OCI-LY7 (cell line): ENCODE measurements around the gene PADI4. TPM values are rescaled to one million over a fixed set of nuclear protein-coding genes. Genes with fewer than 3 reads are reported as not detected.

Experiments used
- BruUV-seq: library from RNA; stranded (reverse); fragments of 400-500 nt; replicated peaks from 2 replicates; lab custom pipeline; 2021; lab: Mats Ljungman, UMichigan
- CTCF ChIA-PET: fragments of 300-600 bp; sonication (Branson Sonifier 250); formaldehyde crosslinking; loops from one replicate; lab custom pipeline; 2022; ENCODE audit warnings: antibody characterized with exemption; ENCODE audit not compliant: unreplicated experiment; lab: Charles Lee
- POLR2A ChIA-PET: fragments of 300-600 bp; sonication (Branson Sonifier 250); formaldehyde crosslinking; loops from one replicate; lab custom pipeline; 2022; ENCODE audit warnings: antibody characterized with exemption; lab: Charles Lee
- DNase-seq: peaks from one replicate; pipeline ENCODE4 v3.0.0-alpha.2; 2015; ENCODE audit warnings: low spot score
- H2AFZ ChIP-seq: fragments of 200-600 bp; sonication (generic), shearing (Covaris generic); 2 replicates; pipeline ENCODE4 v1.6.1; 2014; ENCODE audit warnings: mild to moderate bottlenecking, antibody characterized with exemption, low read length, moderate library complexity
- H3K27ac ChIP-seq: fragments of 200-600 bp; sonication (generic); 2 replicates; pipeline ENCODE4 v1.5.1; 2014; ENCODE audit warnings: mixed run types, low read depth, mild to moderate bottlenecking, moderate library complexity, low read length, inconsistent platforms; ENCODE audit not compliant: poor library complexity, severe bottlenecking
- H3K36me3 ChIP-seq: fragments of 200-600 bp; sonication (generic); 2 replicates; pipeline ENCODE4 v1.6.1; 2014; ENCODE audit warnings: mild to moderate bottlenecking, antibody characterized with exemption, low read length, moderate library complexity, mixed read lengths; ENCODE audit not compliant: insufficient read depth
- H3K4me1 ChIP-seq: fragments of 200-600 bp; sonication (generic); 2 replicates; pipeline ENCODE4 v1.5.1; 2014; ENCODE audit warnings: mild to moderate bottlenecking, low read length; ENCODE audit not compliant: insufficient read depth, poor library complexity, severe bottlenecking
- H3K4me2 ChIP-seq: fragments of 200-600 bp; sonication (generic); 2 replicates; pipeline ENCODE4 v1.6.1; 2014; ENCODE audit warnings: mild to moderate bottlenecking, low read length
- H3K4me3 ChIP-seq: fragments of 200-600 bp; sonication (generic); 2 replicates; pipeline ENCODE4 v1.5.1; 2014; ENCODE audit warnings: mild to moderate bottlenecking, low read depth, low read length; ENCODE audit not compliant: poor library complexity, severe bottlenecking
- H3K79me2 ChIP-seq: fragments of 200-600 bp; sonication (generic); 2 replicates; pipeline ENCODE4 v1.6.1; 2016; ENCODE audit warnings: low read depth, mild to moderate bottlenecking, low read length, moderate library complexity, mixed read lengths; ENCODE audit not compliant: insufficient read depth
- H3K9me2 ChIP-seq: fragments of 200-600 bp; sonication (generic); 2 replicates; pipeline ENCODE4 v1.6.1; 2016; ENCODE audit warnings: mild to moderate bottlenecking, low read length, mixed read lengths; ENCODE audit not compliant: insufficient read depth
- H3K9me3 ChIP-seq: fragments of 200-600 bp; sonication (generic); 2 replicates; pipeline ENCODE4 v1.6.1; 2014; ENCODE audit warnings: mild to moderate bottlenecking, mixed run types, low read length, mixed read lengths
- H4K20me1 ChIP-seq: fragments of 200-600 bp; sonication (generic); 2 replicates; pipeline ENCODE4 v1.6.1; 2014; ENCODE audit warnings: mild to moderate bottlenecking, antibody characterized with exemption, low read length, moderate library complexity, mixed read lengths; ENCODE audit not compliant: insufficient read depth
- CTCF ChIP-seq: fragments of 200-600 bp; sonication (generic); conservative IDR thresholded peaks from 2 replicates; pipeline ENCODE4 v1.5.1; 2014; ENCODE audit warnings: mild to moderate bottlenecking, antibody characterized with exemption, low read length, moderate library complexity, mixed read lengths
- EZH2phosphoT487 ChIP-seq: fragments of 200-600 bp; sonication (generic); IDR thresholded peaks from 2 replicates; pipeline ENCODE4 v1.6.1; 2018; ENCODE audit warnings: low read depth, borderline replicate concordance, mild to moderate bottlenecking, mixed run types, antibody characterized with exemption, low read length, moderate library complexity, mixed read lengths
- intact Hi-C: fragments of 100-400 bp; cut with micrococcal nuclease; formaldehyde crosslinking; loops from one replicate; pipeline ENCODE4 v1.10.0; 2022; ENCODE audit not compliant: unreplicated experiment
- total RNA-seq, 2 experiments: library from RNA; depleted of rRNA in 1 of 2; stranded (reverse); fragments of >200 nt in 1 of 2; shearing (Covaris generic) in 1 of 2; gene quantifications; 2 replicates each; pipeline ENCODE4 v1.2.3, GENCODE V29; 2014 to 2022

Gene PADI4
- total RNA-seq, 2 experiments from 2014 or later, result 0.19 TPM; not detected in 1

- no peaks in the 10 kb centered on the region for H4K20me1 ChIP-seq
- no TSS peak for BruUV-seq
- ChIA-PET CTCF (no interaction called here), POLR2A (no interaction called here)
- no peak within 1 kb of the TSS for H3K27ac ChIP-seq
- no peaks in the 10 kb centered on the region for H3K9me3 ChIP-seq
- no peaks in the 10 kb centered on the region for H3K79me2 ChIP-seq
- TF ChIP-seq EZH2phosphoT487 (no peak), CTCF (no peak)
- H3K4me2 ChIP-seq, result no peak within 1 kb of the TSS
- intact Hi-C loops, result no loop called here
- no peak within 1 kb of the TSS for H3K4me3 ChIP-seq
- no peaks in the 10 kb centered on the region for H3K36me3 ChIP-seq
- H3K4me1 ChIP-seq, result no peaks in the 10 kb centered on the region
- no peak within 1 kb of the TSS for H2AFZ ChIP-seq
- no peaks in the 10 kb centered on the region for H3K9me2 ChIP-seq
- DNase-seq, result no peak
Measured at GRCh38 chr1:17371896-17372295, 63.9 kb downstream of the PADI4 start, which contains the start of gene PADI6. Gene PADI6, plus strand, starts transcription at chr1:17372196. Its CDS starts 50 bp downstream, at chr1:17372246.

- H3K9me3 ChIP-seq, result no peaks in the 10 kb centered on the region
- DNase-seq, result no peak
- no peaks in the 10 kb centered on the region for H4K20me1 ChIP-seq
- H3K4me2 ChIP-seq, result no peak overlapping the region
- no peak overlapping the region for H2AFZ ChIP-seq
- no peak overlapping the region for H3K27ac ChIP-seq
- no peaks in the 10 kb centered on the region for H3K36me3 ChIP-seq
- no peaks in the 10 kb centered on the region for H3K79me2 ChIP-seq
- intact Hi-C loops, result no loop called here
- no peaks in the 10 kb centered on the region for H3K4me1 ChIP-seq
- TF ChIP-seq EZH2phosphoT487, result no peak
- TF ChIP-seq CTCF, result no peak
- no peaks in the 10 kb centered on the region for H3K9me2 ChIP-seq
- no TSS peak for BruUV-seq
- H3K4me3 ChIP-seq, result no peak overlapping the region
- ChIA-PET POLR2A (interaction anchor here (0.6 kb wide), 1 partner anchor 35 kb away, joined by 3 read pairs; no protein-coding TSS in a partner anchor), CTCF (no interaction called here)
Measured at GRCh38 chr1:17372955-17373354, 65.0 kb downstream of the PADI4 start.

- Histone ChIP-seq H3K9me2 (no peaks in the 10 kb centered on the region), H3K4me2 (no peak overlapping the region), H3K4me1 (no peaks in the 10 kb centered on the region), H2AFZ (no peak overlapping the region), H3K9me3 (no peaks in the 10 kb centered on the region), H4K20me1 (no peaks in the 10 kb centered on the region; the same call in 1 of the 2 replicates), H3K79me2 (no peaks in the 10 kb centered on the region), H3K27ac (no peak overlapping the region), H3K4me3 (no peak overlapping the region), H3K36me3 (no peaks in the 10 kb centered on the region)
- CTCF ChIA-PET, result no interaction called here
- TF ChIP-seq EZH2phosphoT487 (no peak), CTCF (no peak)
- BruUV-seq, result no TSS peak
- intact Hi-C loops, result no loop called here
- POLR2A ChIA-PET, result no interaction called here
- DNase-seq, result no peak
Measured at GRCh38 chr1:17375651-17376050, 67.7 kb downstream of the PADI4 start.
